ENCODE results near the gene TWIST2.

- no peak for TF ChIP-seq POLR2A (IDR thresholded peaks at IDR 0.05)
- TF ChIP-seq CTCF (IDR thresholded peaks at IDR 0.05) = no peak
- no peak for TF ChIP-seq EP300 (IDR thresholded peaks at IDR 0.05)
These were observed 3.9 kb downstream of the TWIST2 start for GRCh38 chr2:238851761-238852160.

Measured in tibial nerve (tissue), 4 donors.